ENCODE measurements around the gene SLC1A2. TPM values are rescaled to one million over a fixed set of nuclear protein-coding genes. Genes with fewer than 3 reads are reported as not detected.

The SLC1A2 gene
- total RNA-seq, 1 experiment from 2014 or later = 0.50 TPM

DNA sequence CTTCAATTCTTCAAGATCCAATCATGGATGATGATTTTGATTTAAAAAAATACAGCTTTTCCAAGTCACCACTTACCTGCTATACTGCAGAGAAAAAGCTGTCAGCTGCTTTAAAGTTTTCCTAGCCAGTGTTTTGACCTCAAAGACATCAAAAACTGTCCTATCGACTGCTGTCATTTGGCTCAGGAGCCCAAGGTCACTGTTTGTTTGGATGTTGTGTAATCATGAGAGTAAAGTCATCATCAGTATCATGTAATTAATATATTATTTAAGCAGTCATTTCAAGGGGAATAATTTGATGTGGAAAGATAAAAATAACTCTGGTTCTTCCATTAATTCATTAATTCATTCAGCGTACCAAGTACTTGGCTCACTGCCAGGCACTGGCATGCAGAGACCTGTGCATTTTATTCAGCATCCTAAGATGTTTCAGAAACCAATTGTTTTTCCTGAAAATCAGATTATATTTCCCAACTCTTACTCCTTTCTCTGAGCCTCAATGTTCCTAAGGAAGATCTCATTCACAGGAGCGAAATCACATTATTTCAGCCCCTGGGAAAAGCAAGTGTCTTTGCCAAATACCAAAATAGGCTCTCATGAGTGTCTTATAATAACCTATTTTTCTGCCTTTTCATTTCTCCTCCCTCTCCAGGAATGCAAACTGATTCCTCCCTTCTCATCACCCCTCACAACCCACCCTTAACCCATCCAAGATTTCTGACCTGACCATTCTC lies 59.9 kb downstream of the SLC1A2 start:
- no peak overlapping the region for H3K4me3 Mint-ChIP-seq
- DNase-seq = no peak
- no peak overlapping the region for H3K18ac ChIP-seq (ENCODE audit: insufficient read length, low read depth, low read length)
- H3K27me3 ChIP-seq (ENCODE audit: insufficient read depth, low read length) = no peaks in the 10 kb centered on the region
- H3K4me1 ChIP-seq (ENCODE audit: insufficient read depth, low read length) = no peaks in the 10 kb centered on the region
- no peaks in the 10 kb centered on the region for H3K23me2 ChIP-seq (ENCODE audit: insufficient read length, low read depth, low read length, poor library complexity, severe bottlenecking)
- H3K23ac ChIP-seq (ENCODE audit: insufficient read length, low read depth, low read length) = no peak overlapping the region
- H3K4ac ChIP-seq (ENCODE audit: low read depth, low read length) = no peak overlapping the region
- H3K9ac ChIP-seq (ENCODE audit: extremely low read depth, insufficient read length, low read length) = no peak overlapping the region
- no peak overlapping the region for H2BK12ac ChIP-seq (ENCODE audit: insufficient read length, low read depth, low read length)
- H2BK20ac ChIP-seq (ENCODE audit: low read depth, low read length, poor library complexity, severe bottlenecking) = no peak overlapping the region
- H3K4me1 Mint-ChIP-seq = peaks cover 0 to 7% of the 10 kb centered on the region in 2 experiments; a peak in 2 of 4 replicates
- H3K27me3 Mint-ChIP-seq (ENCODE audit: low read depth) = peaks cover 8% of the 10 kb centered on the region
- no peak overlapping the region for H2BK5ac ChIP-seq (ENCODE audit: insufficient read length, low read length)
- no peak overlapping the region for H4K8ac ChIP-seq (replicated peaks; ENCODE audit: insufficient read length, low read depth, low read length)
- H2AFZ ChIP-seq (ENCODE audit: low read length) = no peak overlapping the region
- no peak overlapping the region for H2BK15ac ChIP-seq (ENCODE audit: low read depth, low read length)
- WGBS (ENCODE audit: extremely low coverage, insufficient read length, low lambda C conversion rate) = no CpG with 5 or more reads among the region's 3 CpGs
- no peak overlapping the region for H3K14ac ChIP-seq (ENCODE audit: insufficient read depth, low read length)
- no peaks in the 10 kb centered on the region for H3K9me3 Mint-ChIP-seq
- no peaks in the 10 kb centered on the region for H3K36me3 Mint-ChIP-seq (ENCODE audit: insufficient read depth in 1 of 3, low read depth in 3 of 3)
- no peak overlapping the region for H3K56ac ChIP-seq (ENCODE audit: insufficient read length, low read depth, low read length)
- TF ChIP-seq, protein P1, sequence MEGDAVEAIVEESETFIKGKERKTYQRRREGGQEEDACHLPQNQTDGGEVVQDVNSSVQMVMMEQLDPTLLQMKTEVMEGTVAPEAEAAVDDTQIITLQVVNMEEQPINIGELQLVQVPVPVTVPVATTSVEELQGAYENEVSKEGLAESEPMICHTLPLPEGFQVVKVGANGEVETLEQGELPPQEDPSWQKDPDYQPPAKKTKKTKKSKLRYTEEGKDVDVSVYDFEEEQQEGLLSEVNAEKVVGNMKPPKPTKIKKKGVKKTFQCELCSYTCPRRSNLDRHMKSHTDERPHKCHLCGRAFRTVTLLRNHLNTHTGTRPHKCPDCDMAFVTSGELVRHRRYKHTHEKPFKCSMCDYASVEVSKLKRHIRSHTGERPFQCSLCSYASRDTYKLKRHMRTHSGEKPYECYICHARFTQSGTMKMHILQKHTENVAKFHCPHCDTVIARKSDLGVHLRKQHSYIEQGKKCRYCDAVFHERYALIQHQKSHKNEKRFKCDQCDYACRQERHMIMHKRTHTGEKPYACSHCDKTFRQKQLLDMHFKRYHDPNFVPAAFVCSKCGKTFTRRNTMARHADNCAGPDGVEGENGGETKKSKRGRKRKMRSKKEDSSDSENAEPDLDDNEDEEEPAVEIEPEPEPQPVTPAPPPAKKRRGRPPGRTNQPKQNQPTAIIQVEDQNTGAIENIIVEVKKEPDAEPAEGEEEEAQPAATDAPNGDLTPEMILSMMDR (conservative IDR thresholded peaks at IDR 0.05) = no peak
- H3K27ac ChIP-seq (ENCODE audit: insufficient read length, low read depth, low read length) = no peak overlapping the region
- H4K5ac ChIP-seq (ENCODE audit: insufficient read length, low read depth, low read length) = no peak overlapping the region
- H3K79me2 ChIP-seq (ENCODE audit: insufficient read depth, low read length) = no peaks in the 10 kb centered on the region
- no peaks in the 10 kb centered on the region for H3K79me1 ChIP-seq (ENCODE audit: insufficient read depth, low read depth, low read length, poor library complexity, severe bottlenecking)
- H3K4me2 ChIP-seq (ENCODE audit: insufficient read depth, insufficient read length, low read length) = no peak overlapping the region
- H4K91ac ChIP-seq (ENCODE audit: insufficient read length, low read depth, low read length) = no peak overlapping the region
- no peaks in the 10 kb centered on the region for H3K9me3 ChIP-seq (ENCODE audit: control insufficient read depth, low read depth, low read length)
- H3K27ac Mint-ChIP-seq = no peak overlapping the region
- H2AK5ac ChIP-seq (ENCODE audit: insufficient read length, low read length) = no peak overlapping the region
- H2BK120ac ChIP-seq (ENCODE audit: low read depth, low read length, poor library complexity, severe bottlenecking) = no peak overlapping the region
- no peak overlapping the region for H3T11ph ChIP-seq (ENCODE audit: low read length)
- no peaks in the 10 kb centered on the region for H4K20me1 ChIP-seq (ENCODE audit: control insufficient read depth, insufficient read depth, insufficient read length)

All from H9 (cell line).